LNCaP clone FGC (cell line): ENCODE data around the gene RITA1.

Source experiments
- DNase-seq: peaks from one replicate; pipeline ENCODE4 v3.0.0-alpha.2; 2011; ENCODE audit warnings: low read depth
- H3K4me3 ChIP-seq: 2 replicates; pipeline ENCODE4 v1.5.1; 2011; ENCODE audit warnings: mild to moderate bottlenecking, low read depth, low read length, control low read depth
- CTCF ChIP-seq: IDR thresholded peaks from 2 replicates; pipeline ENCODE4 v1.5.1; 2012; ENCODE audit warnings: mild to moderate bottlenecking; ENCODE audit not compliant: control insufficient read depth, insufficient read depth; ENCODE audit errors: extremely low read depth

RITA1 gene

GRCh38 chr12:113142173-113142885 lies 43.2 kb upstream of the RITA1 start:
- no peak for TF ChIP-seq CTCF
- DNase-seq: no peak
- H3K4me3 ChIP-seq: no peak overlapping the region

- no peak for TF ChIP-seq CTCF
- no peak for DNase-seq
- no peak overlapping the region for H3K4me3 ChIP-seq
Observed at GRCh38 chr12:113142886-113143332, 42.6 kb upstream of the RITA1 start.

- TF ChIP-seq CTCF: no peak
- H3K4me3 ChIP-seq: no peak overlapping the region
- DNase-seq: no peak
Observed at GRCh38 chr12:113143959-113144358, 41.6 kb upstream of the RITA1 start.

GRCh38 chr12:113144806-113145205 lies 40.7 kb upstream of the RITA1 start:
- TF ChIP-seq CTCF: no peak
- H3K4me3 ChIP-seq: no peak overlapping the region
- no peak for DNase-seq

- no peak overlapping the region for H3K4me3 ChIP-seq
- no peak for DNase-seq
- no peak for TF ChIP-seq CTCF
Observed at GRCh38 chr12:113145720-113146551, 39.6 kb upstream of the RITA1 start.

GRCh38 chr12:113146999-113147398 lies 38.5 kb upstream of the RITA1 start:
- no peak for DNase-seq
- no peak overlapping the region for H3K4me3 ChIP-seq
- TF ChIP-seq CTCF: no peak
